Loucy (cell line): ENCODE data around the gene LCE5A.
"Not testable (repeated sequence)": the region's sequence is repeated elsewhere in the genome, so short reads cannot be mapped to it uniquely, and the experiment has no call there.

Source experiments
- H2AFZ ChIP-seq: fragments of 200-600 bp; sonication (generic); 2 replicates; pipeline ENCODE4 v1.6.0; 2016; ENCODE audit warnings: antibody characterized with exemption, mild to moderate bottlenecking, low read length, moderate library complexity
- H3F3A ChIP-seq: fragments of 200-600 bp; 2 replicates; pipeline ENCODE4 v1.6.0; 2016; ENCODE audit warnings: antibody characterized with exemption, low read depth, mild to moderate bottlenecking
- H3K27me3 ChIP-seq: fragments of 200-600 bp; sonication (generic); 2 replicates; pipeline ENCODE4 v1.6.1; 2014; ENCODE audit warnings: low read length, mild to moderate bottlenecking; ENCODE audit not compliant: insufficient read depth, poor library complexity, severe bottlenecking
- H3K36me3 ChIP-seq: fragments of 200-600 bp; sonication (generic); 2 replicates; pipeline ENCODE4 v1.6.1; 2016; ENCODE audit warnings: low read length; ENCODE audit not compliant: insufficient read depth
- H3K4me1 ChIP-seq: fragments of 200-600 bp; sonication (generic); 2 replicates; pipeline ENCODE4 v1.5.1; 2014; ENCODE audit warnings: low read length, mild to moderate bottlenecking; ENCODE audit not compliant: insufficient read depth, poor library complexity, severe bottlenecking
- H3K4me2 ChIP-seq: fragments of 200-600 bp; sonication (generic); 2 replicates; pipeline ENCODE4 v1.6.0; 2014; ENCODE audit warnings: antibody characterized with exemption, low read length, low read depth, mild to moderate bottlenecking; ENCODE audit not compliant: poor library complexity, severe bottlenecking
- H3K4me3 ChIP-seq: fragments of 200-600 bp; sonication (generic); 2 replicates; pipeline ENCODE4 v1.5.1; 2014; ENCODE audit warnings: low read length, mild to moderate bottlenecking, mixed read lengths; ENCODE audit not compliant: poor library complexity, severe bottlenecking
- H3K79me2 ChIP-seq: fragments of 200-600 bp; sonication (generic); 2 replicates; pipeline ENCODE4 v1.6.1; 2014; ENCODE audit warnings: low read length; ENCODE audit not compliant: insufficient read depth
- H3K9ac ChIP-seq: fragments of 200-600 bp; sonication (generic); 2 replicates; pipeline ENCODE4 v1.6.0; 2014; ENCODE audit warnings: mild to moderate bottlenecking, low read depth, low read length, moderate library complexity; ENCODE audit not compliant: poor library complexity, severe bottlenecking
- H3K9me2 ChIP-seq: fragments of 200-600 bp; sonication (generic); replicated peaks from 2 replicates; pipeline ENCODE4 v1.6.1; 2016; ENCODE audit warnings: low read depth, low read length, mixed read lengths
- H3K9me3 ChIP-seq: fragments of 200-600 bp; sonication (generic); 2 replicates; pipeline ENCODE4 v1.6.1; 2014; ENCODE audit warnings: mild to moderate bottlenecking, antibody characterized with exemption, low read length, low read depth; ENCODE audit not compliant: insufficient read depth
- H4K20me1 ChIP-seq: fragments of 200-600 bp; sonication (generic); 2 replicates; pipeline ENCODE4 v1.6.0; 2014; ENCODE audit warnings: antibody characterized with exemption, low read length, mild to moderate bottlenecking; ENCODE audit not compliant: insufficient read depth, poor library complexity, severe bottlenecking
- CTCF ChIP-seq: fragments of 200-600 bp; sonication (generic); conservative IDR thresholded peaks from 2 replicates; pipeline ENCODE4 v1.5.1; 2014; ENCODE audit warnings: mild to moderate bottlenecking, antibody characterized with exemption, low read length
- EZH2phosphoT487 ChIP-seq: fragments of 200-600 bp; IDR thresholded peaks from 2 replicates; pipeline ENCODE4 v1.6.1; 2018; ENCODE audit warnings: antibody characterized with exemption, mild to moderate bottlenecking, moderate library complexity, borderline replicate concordance

LCE5A gene

GRCh38 chr1:152539901-152540300 is 29.3 kb downstream of the LCE5A start:
- Histone ChIP-seq H3K4me1 (no peaks in the 10 kb centered on the region), H2AFZ (no peak overlapping the region), H3K27me3 (no peaks in the 10 kb centered on the region), H3K36me3 (no peaks in the 10 kb centered on the region), H3K9me3 (no peaks in the 10 kb centered on the region), H3K4me2 (no peak overlapping the region), H4K20me1 (no peaks in the 10 kb centered on the region), H3K4me3 (no peak overlapping the region), H3F3A (no peaks in the 10 kb centered on the region), H3K9ac (no peak overlapping the region), H3K79me2 (no peaks in the 10 kb centered on the region), H3K9me2 (no peaks in the 10 kb centered on the region)
- TF ChIP-seq EZH2phosphoT487 (no peak), CTCF (no peak)

DNA sequence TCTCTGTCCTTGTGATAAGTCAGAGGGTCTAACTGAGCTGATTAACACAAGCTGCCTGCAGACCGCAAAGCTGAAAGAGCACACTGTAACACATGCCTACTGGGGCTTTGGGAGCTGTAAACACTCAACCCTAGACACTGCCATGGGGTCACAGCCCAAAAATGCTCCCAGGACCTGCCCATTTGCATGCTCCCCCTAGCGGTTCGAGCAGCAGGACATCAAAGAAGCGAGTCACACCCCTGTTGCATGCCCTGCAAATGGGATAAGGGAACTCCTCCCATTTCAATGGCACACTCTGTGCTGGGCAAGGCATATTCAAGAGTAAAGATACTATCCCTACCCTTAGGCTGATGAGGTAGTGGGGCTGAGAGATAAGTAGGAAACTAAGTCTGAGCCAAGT is 33.2 kb downstream of the LCE5A start:
- Histone ChIP-seq H3K9me3 (no peaks in the 10 kb centered on the region), H3K36me3 (no peaks in the 10 kb centered on the region), H3K9me2 (no peaks in the 10 kb centered on the region), H3F3A (no peaks in the 10 kb centered on the region), H3K79me2 (no peaks in the 10 kb centered on the region), H3K9ac (no peak overlapping the region), H3K4me2 (no peak overlapping the region), H3K27me3 (no peaks in the 10 kb centered on the region), H3K4me1 (no peaks in the 10 kb centered on the region), H4K20me1 (no peaks in the 10 kb centered on the region), H2AFZ (no peak overlapping the region), H3K4me3 (no peak overlapping the region)
- TF ChIP-seq EZH2phosphoT487 (no peak), CTCF (no peak)

- Histone ChIP-seq H3K27me3 (no peaks in the 10 kb centered on the region), H3K36me3 (no peaks in the 10 kb centered on the region), H3K79me2 (no peaks in the 10 kb centered on the region), H3K4me2 (no peak overlapping the region), H3K4me1 (no peaks in the 10 kb centered on the region), H3K4me3 (no peak overlapping the region), H2AFZ (no peak overlapping the region), H4K20me1 (no peaks in the 10 kb centered on the region), H3K9me3 (no peaks in the 10 kb centered on the region), H3K9ac (no peak overlapping the region), H3K9me2 (no peaks in the 10 kb centered on the region), H3F3A (no peaks in the 10 kb centered on the region)
- TF ChIP-seq CTCF = no peak
- TF ChIP-seq EZH2phosphoT487 = no peak
Observed at GRCh38 chr1:152546704-152547103, 36.1 kb downstream of the LCE5A start.

GRCh38 chr1:152548358-152548757 is 37.8 kb downstream of the LCE5A start:
- not testable (repeated sequence) for H3K9me3 ChIP-seq, H3K9me2 ChIP-seq, H3K27me3 ChIP-seq, H3K4me1 ChIP-seq, H2AFZ ChIP-seq, H3K4me2 ChIP-seq, H3K79me2 ChIP-seq, H3K36me3 ChIP-seq, H3K4me3 ChIP-seq, H3K9ac ChIP-seq, H4K20me1 ChIP-seq, H3F3A ChIP-seq
